Measurements from ENCODE around the gene MS4A3. TPM values are rescaled to one million over a fixed set of nuclear protein-coding genes. Genes with fewer than 3 reads are reported as not detected.
"Not testable (repeated sequence)": the region's sequence is repeated elsewhere in the genome, so short reads cannot be mapped to it uniquely, and the experiment has no call there.

The MS4A3 gene
- polyA plus RNA-seq (ENCODE audit: insufficient read length in 4 of 4) = 1 to 10 TPM in 1 of 4 donors, under 1 TPM in 3; 0.26 to 1.3 (median 0.53) TPM

GRCh38 chr11:60056349-60056969, at the start of gene MS4A3:
TSS of gene MS4A3 (plus strand) at chr11:60056665. CDS start at chr11:60061161, 4,496 bp downstream.
- no peak for DNase-seq (ENCODE audit: low read depth in 4 of 4, low spot score in 3 of 4)

GRCh38 chr11:60016881-60017280, 39.6 kb upstream of the MS4A3 start, which contains the start of gene OOSP4B:
TSS of gene OOSP4B (plus strand) at chr11:60017181.
- no peak for DNase-seq (ENCODE audit: low read depth in 4 of 4, low spot score in 3 of 4)

GRCh38 chr11:60018058-60018457, 38.4 kb upstream of the MS4A3 start:
- no peak for DNase-seq (ENCODE audit: low read depth in 4 of 4, low spot score in 3 of 4)

- DNase-seq (ENCODE audit: low read depth in 4 of 4, low spot score in 3 of 4) = not testable (repeated sequence)
These were observed 36.1 kb upstream of the MS4A3 start for GRCh38 chr11:60020376-60020775.

- no peak for DNase-seq (ENCODE audit: low read depth in 4 of 4, low spot score in 3 of 4)
These were observed 27.3 kb upstream of the MS4A3 start for GRCh38 chr11:60029015-60029632.

GRCh38 chr11:60040109-60040508, 16.4 kb upstream of the MS4A3 start, which contains the start of gene OOSP2:
TSS of gene OOSP2 (plus strand) at chr11:60040409. CDS start at chr11:60040460, 51 bp downstream.
- DNase-seq (ENCODE audit: low read depth in 4 of 4, low spot score in 3 of 4) = no peak

- DNase-seq (ENCODE audit: low read depth in 4 of 4, low spot score in 3 of 4) = not testable (repeated sequence)
These were observed 6.0 kb upstream of the MS4A3 start for GRCh38 chr11:60050422-60050821.

- not testable (repeated sequence) for DNase-seq (ENCODE audit: low read depth in 4 of 4, low spot score in 3 of 4)
These were observed 5.6 kb upstream of the MS4A3 start for GRCh38 chr11:60050839-60051238.

- DNase-seq (ENCODE audit: low read depth in 4 of 4, low spot score in 3 of 4) = no peak
These were observed 2.6 kb downstream of the MS4A3 start for GRCh38 chr11:60059052-60059451.

GRCh38 chr11:60059521-60060240, 3.2 kb downstream of the MS4A3 start:
- no peak for DNase-seq (ENCODE audit: low read depth in 4 of 4, low spot score in 3 of 4)

- DNase-seq (ENCODE audit: low read depth in 4 of 4, low spot score in 3 of 4) = no peak
These were observed 7.6 kb downstream of the MS4A3 start for GRCh38 chr11:60064111-60064510.

- no peak for DNase-seq (ENCODE audit: low read depth in 4 of 4, low spot score in 3 of 4)
These were observed 9.3 kb downstream of the MS4A3 start for GRCh38 chr11:60065801-60066200.

GRCh38 chr11:60069450-60069849, 13.0 kb downstream of the MS4A3 start:
- DNase-seq (ENCODE audit: low read depth in 4 of 4, low spot score in 3 of 4) = no peak

- DNase-seq (ENCODE audit: low read depth in 4 of 4, low spot score in 3 of 4) = not testable (repeated sequence)
These were observed 15.2 kb downstream of the MS4A3 start for GRCh38 chr11:60071644-60072043.

- DNase-seq (ENCODE audit: low read depth in 4 of 4, low spot score in 3 of 4) = no peak
These were observed 20.9 kb downstream of the MS4A3 start for GRCh38 chr11:60077216-60077817.

GRCh38 chr11:60077981-60078380, 21.5 kb downstream of the MS4A3 start:
- no peak for DNase-seq (ENCODE audit: low read depth in 4 of 4, low spot score in 3 of 4)

GRCh38 chr11:60078745-60079144, 22.3 kb downstream of the MS4A3 start:
- no peak for DNase-seq (ENCODE audit: low read depth in 4 of 4, low spot score in 3 of 4)

GRCh38 chr11:60080535-60080934, 24.1 kb downstream of the MS4A3 start:
- DNase-seq (ENCODE audit: low read depth in 4 of 4, low spot score in 3 of 4) = no peak

GRCh38 chr11:60084631-60085273, 28.3 kb downstream of the MS4A3 start:
- DNase-seq (ENCODE audit: low read depth in 4 of 4, low spot score in 3 of 4) = no peak

GRCh38 chr11:60085909-60086308, 29.4 kb downstream of the MS4A3 start:
- DNase-seq (ENCODE audit: low read depth in 4 of 4, low spot score in 3 of 4) = no peak

- DNase-seq (ENCODE audit: low read depth in 4 of 4, low spot score in 3 of 4) = no peak
These were observed 30.8 kb downstream of the MS4A3 start for GRCh38 chr11:60087239-60087638.

All from left renal pelvis (tissue), 4 donors.